ENCODE data around the gene ARNT2. TPM values are rescaled to one million over a fixed set of nuclear protein-coding genes. Genes with fewer than 3 reads are reported as not detected.

ARNT2 gene
- total and polyA plus RNA-seq, 2 of the 13 experiments (the other 11 are each of a cell fraction or from before 2014, with no cell fraction given) = 0.69 to 1.7 TPM

DNA sequence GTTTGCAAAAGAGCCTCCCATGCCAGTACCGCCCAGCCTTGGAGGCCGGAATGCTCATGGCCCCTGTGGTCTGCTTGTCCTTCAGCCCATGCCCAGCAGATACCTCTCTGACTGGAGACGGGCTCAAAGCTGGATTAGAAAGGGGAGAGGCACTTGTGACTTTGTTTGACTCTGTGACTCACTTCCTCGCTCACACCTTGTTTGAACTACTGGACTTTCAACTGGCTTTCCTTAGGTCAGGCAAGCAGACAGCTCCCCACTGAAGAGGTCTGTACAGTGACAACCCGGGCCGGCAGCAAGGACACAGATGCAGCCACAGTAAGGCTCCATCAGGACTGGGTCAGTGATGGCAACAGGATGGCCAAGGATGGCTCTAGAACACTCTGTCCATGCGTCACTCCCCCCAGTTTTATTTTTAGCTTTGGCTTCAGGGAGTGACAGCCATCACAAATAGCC is 192.4 kb downstream of the ARNT2 start (continued):
- TF ChIP-seq, protein P1, sequence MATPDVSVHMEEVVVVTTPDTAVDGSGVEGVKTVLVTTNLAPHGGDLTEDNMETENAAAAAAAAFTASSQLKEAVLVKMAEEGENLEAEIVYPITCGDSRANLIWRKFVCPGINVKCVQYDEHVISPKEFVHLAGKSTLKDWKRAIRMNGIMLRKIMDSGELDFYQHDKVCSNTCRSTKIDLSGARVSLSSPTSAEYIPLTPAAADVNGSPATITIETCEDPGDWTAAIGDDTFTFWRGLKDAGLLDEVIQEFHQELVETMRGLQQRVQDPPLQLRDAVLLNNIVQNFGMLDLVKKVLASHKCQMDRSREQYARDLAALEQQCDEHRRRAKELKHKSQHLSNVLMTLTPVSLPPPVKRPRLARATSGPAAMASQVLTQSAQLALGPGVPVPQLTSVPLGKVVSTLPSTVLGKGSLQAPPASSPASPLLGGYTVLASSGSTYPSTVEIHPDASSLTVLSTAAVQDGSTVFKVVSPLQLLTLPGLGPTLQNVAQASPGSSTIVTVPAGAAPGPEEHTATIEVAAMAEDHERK (CRISPR knock-in tag; IDR thresholded peaks at IDR 0.05; ENCODE audit: low read depth) = no peak
- TF ChIP-seq SOX13 (IDR thresholded peaks at IDR 0.05) (no peak), SOX13 (CRISPR knock-in tag; conservative IDR thresholded peaks at IDR 0.05 in 1 of 2, IDR thresholded peaks at IDR 0.05 in 1 of 2) (0 out of 4 replicates have a peak, but pooled peaks of 1 of the 2 experiments have one; percentile 23), ZNF607 (CRISPR knock-in tag; IDR thresholded peaks at IDR 0.05; ENCODE audit: borderline replicate concordance) (no peak), RXRA (CRISPR knock-in tag; IDR thresholded peaks at IDR 0.05) (peak; percentile 73; the same call in 1 of the 2 replicates), NFRKB (IDR thresholded peaks at IDR 0.05) (no peak), MEIS1 (CRISPR knock-in tag; IDR thresholded peaks at IDR 0.05; ENCODE audit: borderline replicate concordance) (no peak), REL (CRISPR knock-in tag; conservative IDR thresholded peaks at IDR 0.05) (no peak), ZNF782 (CRISPR knock-in tag; IDR thresholded peaks at IDR 0.05; ENCODE audit: borderline replicate concordance) (no peak), RARG (CRISPR knock-in tag; IDR thresholded peaks at IDR 0.05; ENCODE audit: low read depth) (no peak), FOXA3 (CRISPR knock-in tag; IDR thresholded peaks at IDR 0.05) (peak; percentile 48; the same call in 1 of the 2 replicates), GABPA (IDR thresholded peaks at IDR 0.05; ENCODE audit: low read depth, low read length) (no peak), GABPA (CRISPR knock-in tag; IDR thresholded peaks at IDR 0.05; ENCODE audit: low read depth) (no peak), JUND (CRISPR knock-in tag; IDR thresholded peaks at IDR 0.05) (0 out of 2 replicates have a peak, but pooled peaks have one; percentile 32), KLF13 (CRISPR knock-in tag; IDR thresholded peaks at IDR 0.05) (no peak), ZNF12 (CRISPR knock-in tag; IDR thresholded peaks at IDR 0.05) (peak; percentile 97), NR2F6 (IDR thresholded peaks at IDR 0.05) (no peak), NR2F6 (CRISPR knock-in tag; IDR thresholded peaks at IDR 0.05) (peak; percentile 17; the same call in 1 of the 2 replicates), EP300 (IDR thresholded peaks at IDR 0.05; ENCODE audit: low read depth in 2 of 2, low read length in 2 of 2) (peak in 1 of 2 experiments; percentile 74; a peak in 1 of 4 replicates), EP300 (CRISPR knock-in tag; IDR thresholded peaks at IDR 0.05; ENCODE audit: borderline replicate concordance) (no peak)
- TF ChIP-seq, protein P2, sequence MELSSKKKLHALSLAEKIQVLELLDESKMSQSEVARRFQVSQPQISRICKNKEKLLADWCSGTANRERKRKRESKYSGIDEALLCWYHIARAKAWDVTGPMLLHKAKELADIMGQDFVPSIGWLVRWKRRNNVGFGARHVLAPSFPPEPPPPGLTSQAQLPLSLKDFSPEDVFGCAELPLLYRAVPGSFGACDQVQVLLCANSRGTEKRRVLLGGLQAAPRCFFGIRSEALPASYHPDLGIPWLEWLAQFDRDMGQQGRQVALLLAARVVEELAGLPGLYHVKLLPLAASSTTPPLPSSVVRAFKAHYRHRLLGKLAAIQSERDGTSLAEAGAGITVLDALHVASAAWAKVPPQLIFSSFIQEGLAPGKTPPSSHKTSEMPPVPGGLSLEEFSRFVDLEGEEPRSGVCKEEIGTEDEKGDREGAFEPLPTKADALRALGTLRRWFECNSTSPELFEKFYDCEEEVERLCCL (CRISPR knock-in tag; IDR thresholded peaks at IDR 0.05; ENCODE audit: borderline replicate concordance) = no peak
- TF ChIP-seq, protein P3, sequence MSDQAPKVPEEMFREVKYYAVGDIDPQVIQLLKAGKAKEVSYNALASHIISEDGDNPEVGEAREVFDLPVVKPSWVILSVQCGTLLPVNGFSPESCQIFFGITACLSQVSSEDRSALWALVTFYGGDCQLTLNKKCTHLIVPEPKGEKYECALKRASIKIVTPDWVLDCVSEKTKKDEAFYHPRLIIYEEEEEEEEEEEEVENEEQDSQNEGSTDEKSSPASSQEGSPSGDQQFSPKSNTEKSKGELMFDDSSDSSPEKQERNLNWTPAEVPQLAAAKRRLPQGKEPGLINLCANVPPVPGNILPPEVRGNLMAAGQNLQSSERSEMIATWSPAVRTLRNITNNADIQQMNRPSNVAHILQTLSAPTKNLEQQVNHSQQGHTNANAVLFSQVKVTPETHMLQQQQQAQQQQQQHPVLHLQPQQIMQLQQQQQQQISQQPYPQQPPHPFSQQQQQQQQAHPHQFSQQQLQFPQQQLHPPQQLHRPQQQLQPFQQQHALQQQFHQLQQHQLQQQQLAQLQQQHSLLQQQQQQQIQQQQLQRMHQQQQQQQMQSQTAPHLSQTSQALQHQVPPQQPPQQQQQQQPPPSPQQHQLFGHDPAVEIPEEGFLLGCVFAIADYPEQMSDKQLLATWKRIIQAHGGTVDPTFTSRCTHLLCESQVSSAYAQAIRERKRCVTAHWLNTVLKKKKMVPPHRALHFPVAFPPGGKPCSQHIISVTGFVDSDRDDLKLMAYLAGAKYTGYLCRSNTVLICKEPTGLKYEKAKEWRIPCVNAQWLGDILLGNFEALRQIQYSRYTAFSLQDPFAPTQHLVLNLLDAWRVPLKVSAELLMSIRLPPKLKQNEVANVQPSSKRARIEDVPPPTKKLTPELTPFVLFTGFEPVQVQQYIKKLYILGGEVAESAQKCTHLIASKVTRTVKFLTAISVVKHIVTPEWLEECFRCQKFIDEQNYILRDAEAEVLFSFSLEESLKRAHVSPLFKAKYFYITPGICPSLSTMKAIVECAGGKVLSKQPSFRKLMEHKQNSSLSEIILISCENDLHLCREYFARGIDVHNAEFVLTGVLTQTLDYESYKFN (CRISPR knock-in tag; conservative IDR thresholded peaks at IDR 0.05) = peak; percentile 27; the same call in 1 of the 2 replicates
- TF ChIP-seq, protein P4, sequence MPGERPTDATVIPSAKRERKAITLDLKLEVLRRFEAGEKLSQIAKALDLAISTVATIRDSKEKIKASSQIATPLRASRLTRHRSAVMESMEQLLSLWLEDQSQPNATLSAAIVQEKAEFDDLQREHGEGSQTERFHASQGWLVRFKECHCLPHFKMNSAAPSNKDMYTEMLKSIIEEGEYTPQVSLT (CRISPR knock-in tag; IDR thresholded peaks at IDR 0.05; ENCODE audit: borderline replicate concordance, low read depth) = no peak

All from HepG2 (cell line).